HepG2 (cell line): ENCODE results near the gene PRSS36. TPM values are rescaled to one million over a fixed set of nuclear protein-coding genes. Genes with fewer than 3 reads are reported as not detected.

Experiments
- ATAC-seq: fragments of 200-7000 bp; cut with Tn5 transposase; 3 replicates; pipeline ENCODE4 v1.9.1; 2020; ENCODE audit warnings: mild to moderate bottlenecking, moderate library complexity
- BruUV-seq: library from RNA; stranded (reverse); fragments of 400-500 nt; replicated peaks from 2 replicates; lab custom pipeline; 2021; lab: Mats Ljungman, UMichigan
- CTCF ChIA-PET: fragments of 300-600 bp; formaldehyde crosslinking; extraction: SDS; loops from one replicate; lab custom pipeline; 2021; ENCODE audit warnings: low total read pairs, inconsistent platforms, low intra/inter-chr PET ratio; lab: Yijun Ruan, JAX
- POLR2A ChIA-PET: fragments of 350-600 bp; sonication (Branson Sonifier 250); formaldehyde crosslinking; loops from one replicate; lab custom pipeline; 2020; ENCODE audit warnings: antibody characterized with exemption, inconsistent platforms; lab: Yijun Ruan, JAX
- DNase-seq: peaks from one replicate; pipeline ENCODE4 v3.0.0-alpha.2; 2015; ENCODE audit warnings: low spot score
- FAIRE-seq: peaks from 3 replicates; lab custom pipeline; 2011; peaks lifted over from hg19 to GRCh38; lab: Jason Lieb, UNC
- H2AFZ ChIP-seq: one replicate; pipeline ENCODE4 v1.6.1; 2011; ENCODE audit warnings: low read length, inconsistent platforms
- H3K27ac ChIP-seq: fragments of 300-600 bp; 3 replicates; pipeline ENCODE4 v1.8.0; 2011; ENCODE audit warnings: mixed run types, mild to moderate bottlenecking, mixed read lengths, low read length, inconsistent platforms; ENCODE audit not compliant: insufficient read depth; ENCODE audit errors: extremely low read length
- H3K27me3 ChIP-seq, 2 experiments: fragments of 200-600 bp in 1 of 2; 2 replicates in 1 of 2; 3 replicates in 1 of 2; pipeline versions ENCODE4 v1.6.0 to v1.8.0; 2011; ENCODE audit warnings: low read length in 2 of 2, mild to moderate bottlenecking in 2 of 2, moderate library complexity in 2 of 2, inconsistent platforms in 1 of 2; ENCODE audit not compliant: insufficient read depth in 2 of 2, control insufficient read depth in 1 of 2
- H3K36me3 ChIP-seq, 2 experiments: fragments of 200-600 bp in 1 of 2; replicated peaks in 1 of 2; 2 replicates in 1 of 2; 3 replicates in 1 of 2; pipeline versions ENCODE4 v1.5.1 to v1.8.0; 2011; ENCODE audit warnings: low read length in 2 of 2, inconsistent platforms in 1 of 2; ENCODE audit not compliant: insufficient read depth in 2 of 2, control insufficient read depth in 1 of 2
- H3K4me1 ChIP-seq: 2 replicates; pipeline ENCODE4 v1.5.1; 2012; ENCODE audit warnings: low read length, inconsistent platforms; ENCODE audit not compliant: insufficient read depth
- H3K4me2 ChIP-seq: 2 replicates; pipeline ENCODE4 v1.6.0; 2011; ENCODE audit warnings: low read depth, low read length, inconsistent platforms
- H3K4me3 ChIP-seq, 3 experiments: fragments of 200-600 bp in 1 of 3; sonication (generic), shearing (Covaris generic) in 1 of 3; replicated peaks in 1 of 3; 2 replicates each; pipeline ENCODE4 v1.5.1; 2011 to 2016; ENCODE audit warnings: low read length in 3 of 3, inconsistent platforms in 2 of 3, low read depth in 2 of 3, mild to moderate bottlenecking in 2 of 3, control low read depth in 1 of 3, mixed read lengths in 1 of 3; ENCODE audit not compliant: insufficient read depth in 1 of 3
- H3K79me2 ChIP-seq: one replicate; pipeline ENCODE4 v1.6.1; 2011; ENCODE audit warnings: low read length, inconsistent platforms; ENCODE audit not compliant: insufficient read depth
- H3K9ac ChIP-seq: 2 replicates; pipeline ENCODE4 v1.6.0; 2011; ENCODE audit warnings: mild to moderate bottlenecking, low read depth, low read length, inconsistent platforms; ENCODE audit not compliant: insufficient read depth
- H3K9me3 ChIP-seq: 2 replicates; pipeline ENCODE4 v1.5.1; 2012; ENCODE audit warnings: mild to moderate bottlenecking, low read length
- H4K20me1 ChIP-seq: 2 replicates; pipeline ENCODE4 v1.6.0; 2011; ENCODE audit warnings: inconsistent platforms, mild to moderate bottlenecking, low read length, moderate library complexity; ENCODE audit not compliant: insufficient read depth
- CSRNP2 ChIP-seq: sonication (generic); formaldehyde crosslinking; conservative IDR thresholded peaks from 2 replicates; pipeline ENCODE4 v1.8.0; 2022; ENCODE audit warnings: low read depth, missing genetic modification reagents
- DDIT3 ChIP-seq: sonication (generic); formaldehyde crosslinking; IDR thresholded peaks from 2 replicates; pipeline ENCODE4 v1.4.0; 2020; ENCODE audit warnings: mild to moderate bottlenecking, missing genetic modification reagents
- XRCC5 ChIP-seq: fragments of 200-400 bp; formaldehyde crosslinking; optimal IDR thresholded peaks from 2 replicates; pipeline ENCODE3; 2017; ENCODE audit warnings: mild to moderate bottlenecking, low read length
- ZFP91 ChIP-seq: sonication (generic); formaldehyde crosslinking; IDR thresholded peaks from 2 replicates; pipeline ENCODE4 v1.9.0; 2022; ENCODE audit warnings: missing genetic modification reagents, mild to moderate bottlenecking, borderline replicate concordance
- ZKSCAN1 ChIP-seq: fragments of 150-350 bp; IDR thresholded peaks from 2 replicates; pipeline ENCODE4 v1.6.1; 2014; ENCODE audit warnings: low read length
- ZNF317 ChIP-seq: sonication (generic); formaldehyde crosslinking; IDR thresholded peaks from 2 replicates; pipeline ENCODE4 v1.5.0; 2020; ENCODE audit warnings: mild to moderate bottlenecking, missing genetic modification reagents
- WGBS: methylation state at CpG from one replicate; pipeline ENCODE4 v1.1.6; 2017; ENCODE audit warnings: low lambda C conversion rate; 5-methylcytosine and 5-hydroxymethylcytosine counted together
- in situ Hi-C: cut with HindIII; loops from 2 replicates; pipeline ENCODE4 v1.10.0; 2017; ENCODE audit warnings: low pct_unique_long_range_greater_than_20kb; ENCODE audit not compliant: extremely low pct_ligation_motif_present
- intact Hi-C: fragments of 100-400 bp; cut with micrococcal nuclease; formaldehyde crosslinking; loops from one replicate; pipeline ENCODE4 v1.10.0; 2022; ENCODE audit not compliant: unreplicated experiment
- polyA plus RNA-seq, 8 experiments: library from polyadenylated mRNA; depleted of rRNA in 3 of 8; stranded (reverse) in 7 of 8; unstranded in 1 of 8; fragments of >200 nt; fragmentation: Illumina TruSeq in 4 of 8; extraction: Trizol in 4 of 8; gene quantifications; 2 replicates each; pipeline versions ENCODE4 v1.2.1 to v1.2.3, GENCODE V29; 2011 to 2016; ENCODE audit warnings: low read depth in 4 of 8, missing spikeins in 1 of 8, mixed read lengths in 1 of 8; ENCODE audit not compliant: insufficient read depth in 1 of 8
- total RNA-seq, 5 experiments: library from RNA; depleted of rRNA; stranded (reverse); fragments of >200 nt; fragmentation: Illumina TruSeq; extraction: Trizol; gene quantifications; 2 replicates each; pipeline ENCODE4 v1.2.3, GENCODE V29; 2016; ENCODE audit warnings: low read depth in 1 of 5
- TF ChIP-seq, protein P1 (sequence below): sonication (generic); formaldehyde crosslinking; IDR thresholded peaks from 2 replicates; pipeline ENCODE4 v1.5.0; 2020; ENCODE audit warnings: mild to moderate bottlenecking, missing genetic modification reagents, moderate library complexity

The PRSS36 gene
- total and polyA plus RNA-seq, 2 of the 13 experiments (the other 11 are each of a cell fraction or from before 2014, with no cell fraction given) = 1.5 to 2.1 TPM

GRCh38 chr16:31143694-31144148 is 6.1 kb downstream of the PRSS36 start:
- in situ Hi-C loops (no loop called here), intact Hi-C loops (loop anchor here (2.0 to 10.0 kb wide), 3 partner anchors 39 to 189 kb away; partner anchors contain the start of gene SETD1A)
- Histone ChIP-seq H3K27ac (no peak overlapping the region), H3K27me3 (peaks cover 0 to 24% of the 10 kb centered on the region in 2 experiments; a peak in 4 of 5 replicates), H4K20me1 (no peaks in the 10 kb centered on the region), H3K9ac (no peak overlapping the region), H2AFZ (no peak overlapping the region), H3K36me3 (no peaks in the 10 kb centered on the region), H3K79me2 (no peaks in the 10 kb centered on the region), H3K4me1 (peaks cover 58% of the 10 kb centered on the region), H3K9me3 (no peaks in the 10 kb centered on the region), H3K4me2 (no peak overlapping the region), H3K4me3 (no peak overlapping the region)
- no peak for ATAC-seq
- ChIA-PET POLR2A (interaction anchor here (1.0 to 11.4 kb wide), 5 partner anchors 22 to 364 kb away, joined by 3 to 275 read pairs (median 31); partner anchors contain the start of genes FUS, HSD3B7, KAT8 and RUSF1), CTCF (no interaction called here)
- WGBS = 49% methylated on average over 4 of the region's 8 CpGs
- no TSS peak for BruUV-seq
- FAIRE-seq = no peak
- TF ChIP-seq ZKSCAN1 (no peak), DDIT3 (CRISPR knock-in tag) (no peak), ZFP91 (CRISPR knock-in tag) (peak; percentile 29; the same call in 1 of the 2 replicates), ZNF317 (CRISPR knock-in tag) (no peak), XRCC5 (peak; percentile 37), CSRNP2 (CRISPR knock-in tag) (no peak)
- TF ChIP-seq, protein P1, sequence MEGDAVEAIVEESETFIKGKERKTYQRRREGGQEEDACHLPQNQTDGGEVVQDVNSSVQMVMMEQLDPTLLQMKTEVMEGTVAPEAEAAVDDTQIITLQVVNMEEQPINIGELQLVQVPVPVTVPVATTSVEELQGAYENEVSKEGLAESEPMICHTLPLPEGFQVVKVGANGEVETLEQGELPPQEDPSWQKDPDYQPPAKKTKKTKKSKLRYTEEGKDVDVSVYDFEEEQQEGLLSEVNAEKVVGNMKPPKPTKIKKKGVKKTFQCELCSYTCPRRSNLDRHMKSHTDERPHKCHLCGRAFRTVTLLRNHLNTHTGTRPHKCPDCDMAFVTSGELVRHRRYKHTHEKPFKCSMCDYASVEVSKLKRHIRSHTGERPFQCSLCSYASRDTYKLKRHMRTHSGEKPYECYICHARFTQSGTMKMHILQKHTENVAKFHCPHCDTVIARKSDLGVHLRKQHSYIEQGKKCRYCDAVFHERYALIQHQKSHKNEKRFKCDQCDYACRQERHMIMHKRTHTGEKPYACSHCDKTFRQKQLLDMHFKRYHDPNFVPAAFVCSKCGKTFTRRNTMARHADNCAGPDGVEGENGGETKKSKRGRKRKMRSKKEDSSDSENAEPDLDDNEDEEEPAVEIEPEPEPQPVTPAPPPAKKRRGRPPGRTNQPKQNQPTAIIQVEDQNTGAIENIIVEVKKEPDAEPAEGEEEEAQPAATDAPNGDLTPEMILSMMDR = peak; percentile 12; the same call in 1 of the 2 replicates
- TF ChIP-seq, all 625 proteins: peak for 3
- DNase-seq = no peak
